CD4-positive, alpha-beta T cell treated with Interleukin-21 for 1 hour (primary cell): ENCODE results near the gene LIPF.
"Not testable (repeated sequence)": the region's sequence is repeated elsewhere in the genome, so short reads cannot be mapped to it uniquely, and the experiment has no call there.

Experiments used
- DNase-seq: peaks from one replicate; pipeline ENCODE4 v3.0.0-alpha.2; 2020

LIPF gene

DNA sequence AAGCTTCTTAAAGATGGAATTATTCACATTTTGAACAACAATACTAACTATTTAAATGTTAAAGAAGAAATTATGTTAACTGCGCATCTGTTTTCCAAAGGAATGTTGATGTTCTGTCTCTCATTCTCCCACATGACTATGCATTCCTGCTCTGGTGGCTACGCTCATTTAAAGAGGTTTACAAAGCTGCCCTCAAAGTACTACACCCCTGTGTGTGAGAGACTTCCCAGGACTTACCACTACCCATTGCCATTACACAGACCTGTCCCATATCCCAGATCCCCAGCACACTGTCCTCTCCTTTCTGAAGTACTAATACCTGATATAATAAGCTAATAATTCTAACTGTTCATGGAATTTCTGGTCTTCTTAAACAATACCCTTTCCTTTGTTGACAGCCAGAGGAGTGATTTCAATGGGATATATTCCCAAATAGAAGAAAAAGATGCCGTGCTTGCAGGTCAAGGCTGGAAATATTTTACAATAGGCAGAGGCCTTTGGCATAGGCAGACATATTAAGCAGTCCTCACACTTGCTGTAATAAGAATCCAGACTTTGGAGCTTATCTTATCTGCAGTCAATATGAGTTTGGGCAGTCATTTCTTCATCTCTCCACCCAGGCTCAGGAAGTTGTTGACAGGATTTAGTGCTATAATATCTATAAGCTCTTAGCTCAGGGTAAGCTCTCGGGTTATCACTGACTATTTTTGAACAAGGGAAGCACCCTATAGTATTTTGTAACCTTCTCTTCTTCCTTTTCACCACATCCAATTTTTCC, 12.2 kb downstream of the LIPF start:
- no peak for DNase-seq

- DNase-seq, result no peak
Measured at GRCh38 chr10:88680958-88681357, 16.7 kb downstream of the LIPF start.

- DNase-seq, result no peak
Measured at GRCh38 chr10:88682491-88682890, 18.2 kb downstream of the LIPF start.

GRCh38 chr10:88687853-88688467, 23.7 kb downstream of the LIPF start:
- peak; percentile 31 for DNase-seq

- no peak for DNase-seq
Measured at GRCh38 chr10:88689366-88689765, 25.1 kb downstream of the LIPF start.

DNA sequence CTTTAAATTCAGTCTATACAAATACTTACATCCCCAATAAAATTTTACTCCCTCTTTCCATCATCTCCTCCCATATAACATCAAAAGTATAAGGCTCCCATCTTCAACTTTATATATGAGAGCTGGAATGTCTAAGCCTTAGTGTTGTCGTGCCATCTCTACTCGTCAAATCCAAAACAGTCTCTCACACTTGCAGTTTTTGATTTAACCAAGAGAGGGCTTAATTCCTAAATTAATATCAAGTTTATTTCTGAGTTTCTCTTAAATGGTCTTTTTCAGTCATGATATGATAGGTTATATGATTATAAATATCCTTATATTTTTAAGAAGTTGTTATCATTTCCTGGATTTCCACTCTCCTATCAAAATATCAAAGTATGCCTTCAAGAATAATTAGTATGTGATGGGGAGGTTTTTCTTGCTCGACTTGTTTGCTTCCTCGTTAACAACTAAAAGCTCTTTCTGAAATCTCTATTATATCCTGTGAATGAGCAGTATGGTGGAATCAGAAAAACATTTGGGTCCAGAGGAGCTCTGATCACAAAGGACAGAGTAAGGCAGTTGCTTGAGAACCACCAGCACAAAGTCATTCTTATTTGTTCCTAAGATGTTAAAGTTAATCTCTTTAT, 29.3 kb downstream of the LIPF start:
- DNase-seq, result no peak

DNA sequence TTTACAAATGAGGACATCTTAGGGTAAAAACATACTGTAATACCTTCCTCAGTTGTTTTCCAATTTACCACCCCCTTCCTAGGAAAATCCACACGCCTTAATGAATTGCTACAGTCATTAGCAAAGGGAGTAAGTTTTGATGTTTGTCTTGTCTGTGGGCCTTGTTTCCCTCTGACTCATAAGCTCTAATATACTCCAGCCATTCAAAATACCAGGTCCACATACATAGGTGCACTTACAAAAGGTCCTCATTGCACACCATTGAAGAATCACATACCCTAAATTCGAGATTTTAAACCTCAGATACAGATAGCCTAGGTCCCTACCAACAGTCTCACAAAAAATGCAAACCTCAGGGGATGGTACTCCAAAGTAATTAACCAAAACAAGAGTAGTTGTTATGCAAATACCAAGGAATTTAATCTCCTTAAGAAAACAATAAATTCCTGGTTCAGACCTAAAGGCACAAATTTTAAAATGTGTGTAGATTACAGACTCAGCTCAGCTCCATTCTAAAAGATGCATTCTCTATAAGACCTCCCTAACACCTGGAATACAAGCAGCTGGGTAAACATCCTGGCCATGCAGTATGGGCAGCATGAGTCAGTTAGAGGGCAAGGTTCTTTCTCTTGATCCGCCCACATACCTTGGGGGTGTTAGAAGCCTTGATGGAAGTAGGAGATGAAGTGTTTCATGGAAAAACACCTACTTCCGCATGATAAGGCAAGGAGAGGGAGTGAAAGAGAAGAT, 38.8 kb downstream of the LIPF start:
- no peak for DNase-seq

DNA sequence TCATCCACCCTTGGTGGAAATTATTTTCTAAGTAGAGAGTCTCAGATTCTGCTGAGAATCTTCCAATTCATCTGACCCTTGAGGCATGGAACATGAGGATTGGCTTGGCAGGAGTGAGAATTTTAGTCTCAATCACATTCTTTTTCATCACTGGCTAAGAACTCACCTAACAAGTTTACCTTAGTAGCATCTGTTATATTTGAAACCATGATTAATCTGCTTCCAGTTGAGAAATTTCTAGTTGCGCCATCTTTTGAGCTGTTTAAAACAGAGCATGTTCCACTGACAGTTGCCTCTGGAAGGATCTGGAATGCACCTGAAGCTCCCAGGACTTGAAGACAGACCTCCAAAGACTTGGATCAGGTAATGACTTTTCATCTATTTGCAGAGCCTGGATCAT, 41.7 kb downstream of the LIPF start, which contains the start of gene LIPK:
TSS of gene LIPK (plus strand) at position 292 of the 400 bp plus-strand sequence. CDS start 18,295 bp downstream, outside the sequence.
- no peak for DNase-seq

- no peak for DNase-seq
Measured at GRCh38 chr10:88707429-88708155, 43.4 kb downstream of the LIPF start.

DNA sequence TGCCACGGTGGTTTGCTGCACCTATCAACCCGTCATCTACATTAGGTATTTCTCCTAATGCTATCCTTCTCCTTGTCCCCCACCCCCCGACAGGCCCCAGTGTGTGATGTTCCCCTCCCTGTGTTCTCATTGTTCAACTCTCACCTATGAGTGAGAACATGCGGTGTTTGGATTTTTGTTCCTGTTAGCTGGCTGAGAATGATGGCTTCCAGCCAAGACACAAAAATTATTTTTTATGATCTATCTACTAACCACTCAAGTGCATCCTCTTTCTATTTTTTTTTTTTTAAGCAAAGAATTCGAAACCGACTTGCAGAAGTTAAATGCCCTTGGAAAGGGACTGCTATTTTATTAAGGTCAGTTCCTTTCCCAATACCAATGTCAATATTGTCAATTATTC, 45.1 kb downstream of the LIPF start:
- DNase-seq, result not testable (repeated sequence)

DNA sequence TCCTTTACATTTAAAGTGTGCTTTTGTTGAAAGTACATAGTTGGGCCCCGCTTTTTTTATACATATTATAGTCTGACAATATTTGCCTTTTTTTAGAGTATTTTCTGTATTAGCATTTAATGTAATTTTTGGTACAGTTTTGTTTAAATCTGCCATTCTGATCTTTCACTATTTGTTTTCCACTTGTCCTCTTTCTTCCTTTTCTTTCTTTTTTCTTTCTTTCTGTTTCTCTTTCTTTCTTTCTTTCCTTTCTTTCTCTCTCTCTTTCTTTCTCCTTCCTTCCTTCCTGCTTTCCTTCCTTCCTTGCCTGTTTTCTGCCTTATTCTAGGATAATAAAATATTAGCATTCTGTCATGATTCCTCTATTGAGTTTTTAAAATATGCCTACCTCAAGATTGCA, 51.3 kb downstream of the LIPF start:
- no peak for DNase-seq

DNA sequence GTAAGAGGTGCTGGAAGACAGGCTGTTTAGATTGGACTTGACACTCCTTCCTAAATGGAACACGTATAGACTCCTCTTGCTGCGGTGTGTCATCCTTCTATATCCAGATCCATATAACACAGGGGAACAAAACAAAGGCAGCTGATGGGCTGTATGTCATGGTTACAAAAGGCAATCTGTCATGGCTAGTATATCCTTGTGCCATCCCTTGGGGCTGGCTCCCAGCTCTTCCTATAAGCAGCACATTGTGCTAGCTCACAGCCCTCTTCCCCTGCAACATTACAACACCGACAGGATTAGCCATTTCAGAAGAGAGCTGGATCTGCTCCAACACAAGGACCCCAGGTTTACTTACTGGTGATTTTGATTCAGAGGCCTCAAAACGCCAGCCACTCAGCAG, 57.1 kb downstream of the LIPF start:
- no peak for DNase-seq

DNA sequence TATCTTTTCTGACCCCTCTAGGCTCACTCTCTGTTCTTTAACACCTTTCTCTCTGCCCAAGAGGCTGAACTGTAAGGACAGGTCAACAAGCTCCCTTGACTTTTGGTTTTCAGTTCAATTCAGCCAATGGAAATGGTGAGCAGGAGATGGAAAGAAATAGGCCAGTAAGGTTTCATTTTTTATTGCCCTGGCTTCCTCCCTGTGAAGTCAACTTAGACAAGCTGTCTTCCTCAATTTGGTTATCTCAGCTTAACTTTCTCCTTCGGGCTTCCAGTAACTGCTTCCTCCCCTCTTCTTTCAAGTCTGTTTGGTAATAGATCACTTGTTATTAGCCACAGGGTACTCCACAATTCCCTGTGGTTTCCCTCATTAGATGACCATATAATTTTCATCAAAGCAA, 61.6 kb downstream of the LIPF start:
- no peak for DNase-seq

- peak; percentile 1 for DNase-seq
Measured at GRCh38 chr10:88728107-88728763, 64.0 kb downstream of the LIPF start.
